T-helper 2 cell (primary cell): Measurements from ENCODE around the gene CELF5.
"Not testable (repeated sequence)": the region's sequence is repeated elsewhere in the genome, so short reads cannot be mapped to it uniquely, and the experiment has no call there.

ENCODE experiments used
- DNase-seq, 5 experiments: peaks; one replicate each; pipeline versions ENCODE4 v3.0.0 to v3.0.0-alpha.2; 2012 to 2022

CELF5 gene

DNA sequence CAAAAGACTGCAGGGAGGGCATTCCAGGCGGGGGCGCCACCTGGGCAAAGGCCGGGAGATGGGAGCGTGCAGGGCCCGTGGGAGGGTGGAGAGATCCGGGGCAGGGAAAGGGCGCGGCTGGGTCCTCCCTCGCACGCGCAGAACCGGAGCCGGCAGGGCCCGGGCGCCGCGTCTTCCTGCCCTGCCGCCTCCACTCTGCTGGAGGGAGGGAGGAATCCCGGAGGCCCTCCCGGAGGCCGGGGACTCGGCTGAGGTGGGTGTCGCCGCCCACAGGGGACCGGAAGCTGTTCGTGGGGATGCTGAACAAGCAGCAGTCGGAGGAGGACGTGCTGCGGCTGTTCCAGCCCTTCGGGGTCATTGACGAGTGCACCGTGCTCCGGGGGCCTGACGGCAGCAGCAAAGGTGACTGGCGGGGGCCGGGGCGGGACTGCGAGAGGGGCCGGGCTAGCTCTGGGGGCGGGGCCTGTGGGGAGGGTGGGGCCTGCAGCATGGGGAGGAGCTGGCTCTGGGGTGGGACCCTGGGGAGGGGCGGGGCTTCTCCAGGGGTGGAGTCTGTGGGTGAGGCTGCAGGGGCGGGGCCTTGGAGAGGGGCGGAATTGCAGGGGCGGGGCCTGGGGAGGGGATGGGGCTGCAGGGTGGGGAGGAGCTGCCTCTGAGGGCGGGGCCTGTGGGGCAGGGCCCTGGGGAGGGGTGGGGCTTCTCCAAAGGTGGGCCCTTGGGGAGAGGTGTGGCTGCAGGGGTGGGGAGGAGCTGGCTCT lies 51.3 kb downstream of the CELF5 start:
- peak; percentile 81 to 93 (median 91) for DNase-seq

DNA sequence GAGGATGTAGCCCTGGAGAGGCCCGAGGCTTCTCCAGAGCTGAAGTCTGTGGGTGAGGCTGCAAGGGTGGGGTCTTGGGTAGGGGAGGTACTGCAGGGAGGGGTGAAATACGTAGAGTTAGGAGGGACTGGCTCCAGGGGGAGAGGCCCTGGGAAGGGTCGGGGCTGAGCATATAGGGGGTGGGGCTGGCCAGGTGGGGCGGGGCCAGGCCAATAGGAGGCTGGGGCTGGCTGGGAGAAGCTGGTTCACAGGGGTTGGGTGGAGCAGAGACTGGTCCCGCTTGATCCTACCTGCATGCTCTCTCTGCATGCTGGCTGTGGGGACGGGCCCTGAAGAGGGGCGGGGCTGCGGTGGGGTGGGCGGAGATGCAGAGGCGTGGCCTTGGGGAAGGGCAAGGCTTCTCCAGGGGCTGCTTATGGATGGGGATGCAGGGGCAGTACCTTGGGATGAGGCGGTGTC lies 51.9 kb downstream of the CELF5 start:
- peak in 4 of 5 experiments; percentile 9 to 53 (median 34) for DNase-seq

DNA sequence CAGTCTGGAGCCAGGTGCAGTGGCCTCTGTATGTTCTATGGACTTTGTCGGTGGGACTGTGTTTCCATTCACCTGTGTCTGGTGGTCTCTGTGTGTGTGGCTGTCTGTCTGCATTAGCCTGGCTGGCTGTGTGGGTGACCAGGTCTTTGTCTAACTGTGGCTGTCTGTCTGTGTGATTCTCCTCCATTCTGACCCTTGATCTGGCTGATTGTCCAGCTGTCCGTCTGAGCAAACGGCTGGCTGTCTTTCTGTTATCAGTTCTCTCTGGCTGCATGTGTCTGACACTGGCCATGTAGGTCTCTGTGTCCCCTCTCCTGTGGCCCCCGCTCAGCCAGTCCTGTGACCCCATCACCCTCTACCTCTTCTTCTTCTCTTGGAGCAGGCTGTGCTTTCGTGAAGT lies 53.2 kb downstream of the CELF5 start:
- DNase-seq, result no peak

DNA sequence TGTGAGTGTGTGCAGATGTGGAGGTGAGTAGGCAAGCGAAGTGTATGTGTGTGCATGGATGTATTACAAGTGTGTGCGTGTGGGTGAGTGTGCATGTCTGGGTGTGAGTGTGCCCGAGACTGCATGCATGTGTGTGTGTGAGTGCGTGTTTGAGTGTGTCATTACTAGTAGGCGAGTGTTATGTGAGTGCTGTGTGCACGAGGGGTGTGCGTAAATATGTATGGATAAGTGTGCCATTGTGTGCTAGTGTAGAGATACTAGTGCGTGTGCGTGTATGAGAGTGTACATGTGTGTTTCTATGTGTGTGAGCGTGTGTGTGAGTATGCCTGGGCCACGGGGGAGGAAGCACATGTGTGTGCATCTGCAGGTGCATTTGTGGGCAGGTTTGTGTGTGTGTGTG lies 53.8 kb downstream of the CELF5 start:
- DNase-seq, result no peak

DNA sequence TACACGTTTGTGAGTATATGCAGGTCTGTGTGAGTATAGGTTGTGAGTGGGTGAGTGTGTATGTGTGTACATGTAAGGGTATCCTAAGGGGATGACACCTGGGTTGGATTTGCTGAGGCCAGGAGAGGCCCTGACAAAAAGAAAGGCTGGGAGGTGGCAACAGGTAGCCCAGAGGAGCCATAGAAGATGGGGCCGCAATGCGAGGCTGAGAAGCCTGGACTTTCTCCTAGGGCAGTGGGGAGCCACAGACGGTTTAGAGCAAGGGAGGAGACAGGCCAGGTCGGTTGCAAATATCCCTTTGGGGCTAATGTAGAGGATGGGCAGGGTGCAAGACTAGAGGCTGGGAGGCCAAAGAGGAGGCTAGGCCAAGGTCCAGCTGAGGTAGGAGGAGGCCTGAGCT lies 54.3 kb downstream of the CELF5 start:
- DNase-seq, result no peak

DNA sequence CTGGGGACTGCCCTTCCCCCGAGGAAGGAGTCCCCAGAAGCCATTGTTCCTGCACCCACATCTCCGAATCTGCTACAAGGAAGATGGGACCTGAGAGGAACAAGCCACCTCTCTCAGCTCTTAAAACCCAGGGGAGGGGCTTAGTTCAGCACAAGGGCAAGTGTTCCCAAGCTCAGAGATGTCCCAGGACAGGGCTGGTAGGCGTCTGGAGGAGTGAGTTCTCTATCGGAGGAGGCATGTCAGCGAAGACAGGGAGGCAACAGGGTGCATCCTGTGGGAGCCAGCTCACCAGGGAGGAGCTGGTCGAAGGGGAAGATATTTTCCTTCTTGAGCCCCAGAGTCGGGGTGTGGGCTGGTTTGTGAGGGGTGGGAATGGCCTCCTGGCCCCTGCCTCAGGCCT lies 54.8 kb downstream of the CELF5 start:
- no peak for DNase-seq

DNA sequence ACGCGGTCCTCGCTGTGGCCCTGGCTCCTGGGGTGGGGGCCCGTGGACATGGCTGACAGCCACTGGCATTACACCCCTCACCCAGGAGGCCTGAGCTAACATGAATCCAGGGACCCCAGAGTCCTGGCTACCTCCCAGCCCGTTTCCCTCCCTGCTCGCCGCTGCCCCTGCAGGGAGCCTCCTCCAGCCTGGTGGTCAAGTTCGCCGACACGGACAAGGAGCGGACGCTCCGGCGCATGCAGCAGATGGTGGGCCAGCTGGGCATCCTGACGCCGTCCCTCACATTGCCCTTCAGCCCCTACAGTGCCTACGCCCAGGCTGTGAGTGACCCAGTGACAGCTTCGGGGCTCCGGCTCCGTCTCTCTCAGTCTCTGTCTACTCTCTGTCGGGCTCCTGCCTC lies 56.6 kb downstream of the CELF5 start:
- DNase-seq, result no peak

DNA sequence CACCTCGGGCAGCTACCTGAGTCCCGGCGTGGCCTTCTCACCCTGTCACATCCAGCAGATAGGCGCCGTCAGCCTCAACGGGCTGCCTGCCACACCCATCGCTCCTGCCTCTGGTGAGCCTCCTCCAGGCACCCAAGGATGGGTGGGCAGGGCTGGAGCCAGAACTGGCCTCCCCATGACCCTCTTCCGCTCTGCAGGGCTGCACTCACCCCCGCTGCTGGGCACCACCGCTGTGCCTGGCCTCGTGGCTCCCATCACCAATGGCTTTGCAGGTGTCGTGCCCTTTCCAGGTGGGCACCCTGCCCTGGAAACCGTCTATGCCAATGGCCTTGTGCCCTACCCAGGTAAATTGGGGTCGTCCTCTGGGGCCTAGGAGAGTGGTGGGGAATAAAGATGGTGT lies 57.7 kb downstream of the CELF5 start:
- no peak for DNase-seq

DNA sequence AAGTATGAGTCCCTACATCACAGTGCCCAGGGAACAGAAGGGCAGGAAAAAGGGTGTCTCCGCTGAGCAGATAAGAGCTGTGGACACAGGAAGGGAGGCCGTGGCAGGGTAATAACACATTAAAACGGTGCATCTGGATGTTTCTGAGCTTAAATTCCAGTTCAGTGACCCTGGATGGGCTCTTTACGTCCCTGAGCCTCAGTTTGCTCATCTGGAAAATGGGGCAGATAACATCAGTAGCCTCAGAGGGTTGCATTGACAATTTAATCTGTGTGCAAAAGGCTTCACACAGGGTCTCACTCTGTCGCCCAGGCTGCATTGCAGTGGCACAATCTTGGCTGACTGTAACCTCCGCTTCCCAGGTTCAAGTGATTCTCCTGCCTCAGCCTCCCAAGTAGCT lies 58.1 kb downstream of the CELF5 start:
- DNase-seq, result no peak

DNA sequence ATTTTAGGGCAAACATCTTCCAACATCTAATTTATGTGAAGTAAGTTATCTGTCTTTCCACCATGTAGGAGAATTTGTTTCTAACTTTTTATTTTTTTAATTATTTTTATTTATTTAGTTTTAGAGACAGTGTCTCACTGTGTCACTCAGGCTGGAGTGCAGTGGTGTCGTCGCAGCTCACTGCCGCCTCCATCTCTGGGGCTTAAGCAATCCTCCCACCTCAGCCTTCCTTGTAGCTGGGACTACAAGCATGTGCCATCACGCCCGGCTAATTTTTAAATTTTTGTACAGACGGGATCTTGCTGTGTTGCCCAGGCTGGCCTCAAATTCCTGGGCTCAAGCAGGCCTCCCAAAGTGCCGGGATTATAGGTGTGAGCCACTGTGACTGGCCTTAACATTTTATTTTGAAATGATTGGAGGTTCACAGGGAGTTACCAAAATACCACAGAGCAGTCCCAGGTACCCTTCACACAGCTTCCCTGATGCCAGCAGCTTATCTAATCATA lies 58.8 kb downstream of the CELF5 start:
- DNase-seq, result no peak

DNA sequence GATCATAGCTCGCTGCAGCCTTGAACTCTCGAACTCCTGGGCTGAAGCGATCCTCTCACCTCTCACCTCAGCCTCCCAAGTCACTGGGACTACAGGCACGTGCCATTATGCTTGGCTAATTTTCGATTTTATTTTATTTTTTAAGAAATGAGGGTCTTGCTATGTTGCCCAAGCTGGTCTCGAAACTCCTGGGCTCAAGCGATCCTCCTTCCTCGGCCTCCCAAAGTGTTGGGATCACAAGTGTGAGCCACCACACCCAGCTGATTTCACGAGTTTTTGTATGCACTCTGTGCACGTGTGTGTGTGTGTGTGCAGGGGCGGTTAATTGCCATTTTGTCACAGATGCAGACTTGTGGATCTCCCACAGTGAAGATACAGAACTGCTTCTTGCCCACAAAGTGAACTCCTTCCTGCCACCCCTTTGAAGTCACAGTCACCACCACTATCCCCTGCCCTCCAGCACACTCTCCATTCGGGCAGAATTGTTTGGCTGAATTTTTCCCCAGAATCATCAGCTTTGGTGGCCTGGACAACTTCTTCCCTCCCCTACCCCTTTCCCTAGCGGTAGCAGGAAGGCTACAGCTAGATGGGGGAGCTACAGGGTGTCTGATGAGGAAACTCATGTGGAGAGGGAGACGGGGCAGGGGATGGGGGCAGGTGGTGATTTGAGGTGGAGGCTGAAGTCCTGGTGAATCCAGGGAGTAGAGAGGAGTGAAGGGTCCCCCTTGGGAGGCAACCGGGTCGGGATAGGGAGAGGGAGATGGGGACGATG lies 59.6 kb downstream of the CELF5 start:
- no peak for DNase-seq

DNA sequence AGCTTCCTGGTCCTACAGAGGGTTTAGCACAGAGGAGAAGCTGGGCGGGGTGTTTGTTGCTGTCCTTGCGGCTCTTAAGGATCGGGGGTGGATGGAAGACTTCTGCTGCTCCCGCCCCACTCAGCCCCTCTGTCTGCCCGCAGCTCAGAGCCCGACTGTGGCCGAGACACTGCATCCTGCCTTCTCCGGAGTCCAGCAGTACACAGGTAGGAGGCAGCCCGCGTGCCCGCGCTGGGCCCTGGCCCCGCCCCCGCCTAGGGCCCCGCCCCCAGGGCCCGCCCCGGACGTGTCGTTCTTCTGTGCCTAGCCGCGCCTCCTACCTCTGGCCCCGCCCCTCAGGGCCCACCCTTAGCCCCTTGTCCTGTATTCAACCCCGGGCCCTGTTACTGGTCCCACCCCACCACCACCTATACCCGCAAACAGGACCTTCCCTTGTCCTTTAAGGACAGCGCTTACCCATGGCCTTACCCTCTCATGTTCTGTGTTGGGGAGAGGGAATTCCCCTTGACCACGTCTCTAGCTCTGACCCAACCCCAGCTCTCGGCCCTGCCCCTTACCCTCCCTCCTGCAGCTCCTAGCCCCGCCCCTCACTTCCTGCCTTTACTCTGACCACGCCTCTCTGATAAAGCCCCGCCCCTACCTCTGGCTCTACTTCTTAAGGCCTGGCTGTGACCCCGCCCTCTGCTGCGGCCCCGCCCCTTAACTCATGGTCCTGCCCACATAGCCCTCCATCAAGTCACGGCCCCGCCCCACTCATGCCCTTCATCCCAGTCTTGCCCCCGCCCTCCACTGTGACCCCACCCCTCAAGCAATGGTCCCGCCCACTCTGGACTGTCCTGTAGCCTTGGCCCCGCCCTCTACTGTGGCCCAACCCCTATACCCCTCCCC lies 60.5 kb downstream of the CELF5 start:
- peak; percentile 36 to 65 (median 54) for DNase-seq

DNA sequence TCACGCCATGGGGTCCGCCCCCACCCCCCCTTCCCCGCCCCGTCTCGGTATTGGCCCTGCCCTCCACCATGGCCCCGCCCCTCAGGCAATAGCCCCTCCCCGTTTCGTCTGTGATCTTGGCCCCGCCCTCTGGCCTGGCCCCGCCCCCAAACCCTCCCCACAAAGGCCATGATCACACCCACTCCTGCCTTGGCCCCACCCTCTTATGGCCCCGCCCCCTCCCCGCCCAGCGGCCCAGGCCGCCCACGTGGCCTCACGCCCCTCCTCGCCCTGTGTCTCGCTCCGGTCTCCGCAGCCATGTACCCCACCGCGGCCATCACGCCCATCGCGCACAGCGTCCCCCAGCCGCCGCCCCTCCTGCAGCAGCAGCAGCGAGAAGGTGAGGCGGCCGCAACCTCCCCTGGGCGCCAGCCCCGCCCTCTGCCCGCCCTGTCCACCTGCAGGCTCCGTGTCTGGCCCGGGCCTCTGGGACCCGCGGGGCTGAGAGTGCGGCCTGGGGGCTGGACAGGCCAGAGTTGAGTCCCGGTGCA lies 61.3 kb downstream of the CELF5 start:
- DNase-seq, result peak; percentile 16 to 64 (median 31)

DNA sequence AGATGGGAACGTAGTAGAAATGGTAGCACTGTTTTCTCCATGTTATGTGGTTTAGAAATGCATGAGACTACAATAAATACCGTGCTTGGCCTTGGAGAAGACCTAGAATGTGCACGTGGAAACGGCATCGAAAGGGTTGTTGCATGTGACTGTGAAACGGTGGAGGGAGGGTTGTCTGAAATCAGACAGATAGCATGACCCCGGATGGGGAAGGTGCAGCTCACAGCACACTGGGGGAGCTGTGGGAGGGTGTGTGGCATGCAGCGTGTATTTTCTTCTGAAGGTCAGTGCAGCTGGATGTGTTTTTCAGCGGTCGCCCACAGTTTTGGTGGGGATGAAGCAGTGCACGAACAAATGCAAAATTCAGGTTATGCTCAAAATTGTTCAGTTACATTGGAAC lies 63.4 kb downstream of the CELF5 start:
- DNase-seq, result no peak

DNA sequence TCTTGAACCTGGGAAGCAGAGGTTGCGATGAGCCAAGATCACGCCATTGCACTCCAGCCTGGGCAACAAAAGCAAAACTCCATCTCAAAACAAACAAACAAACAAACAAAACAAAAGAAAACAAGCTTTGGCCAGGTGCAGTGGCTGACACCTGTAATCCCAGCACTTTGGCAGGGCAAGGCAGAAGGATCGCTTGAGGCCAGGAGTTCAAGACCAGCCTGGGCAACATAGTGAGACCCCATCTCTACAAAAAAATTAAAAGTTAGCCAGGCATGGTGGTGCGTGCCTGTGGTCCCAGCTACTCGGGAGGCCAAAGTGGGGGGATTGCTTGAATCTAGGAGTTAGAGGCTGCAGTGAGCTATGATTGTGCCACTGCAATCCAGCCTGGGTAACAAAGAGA lies 64.0 kb downstream of the CELF5 start:
- not testable (repeated sequence) for DNase-seq

DNA sequence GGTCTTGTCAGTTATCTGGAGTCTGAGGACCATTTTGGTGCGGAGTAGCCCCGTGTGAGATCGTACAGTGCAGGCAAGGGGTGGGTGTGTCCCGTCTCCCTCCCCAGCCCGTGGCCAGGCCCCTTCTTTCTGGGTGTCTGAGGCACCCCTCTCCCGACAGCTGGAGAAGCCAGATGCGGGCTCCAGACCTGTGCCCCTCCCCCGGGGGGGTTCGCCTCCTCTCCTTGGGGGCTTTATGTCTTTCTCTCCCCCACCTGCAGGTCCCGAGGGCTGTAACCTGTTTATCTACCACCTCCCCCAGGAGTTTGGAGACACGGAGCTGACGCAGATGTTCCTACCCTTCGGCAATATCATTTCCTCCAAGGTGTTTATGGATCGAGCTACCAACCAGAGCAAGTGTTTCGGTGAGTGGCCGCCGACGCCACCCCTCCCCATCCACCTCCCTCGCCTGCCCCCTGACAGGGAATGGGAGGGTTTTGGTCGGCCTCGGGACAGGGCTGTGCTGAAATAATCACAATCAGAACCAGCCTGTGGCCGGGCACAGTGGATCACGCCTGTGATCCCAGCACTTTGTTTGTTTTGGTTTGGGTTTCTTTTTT lies 65.6 kb downstream of the CELF5 start:
- DNase-seq, result no peak

DNA sequence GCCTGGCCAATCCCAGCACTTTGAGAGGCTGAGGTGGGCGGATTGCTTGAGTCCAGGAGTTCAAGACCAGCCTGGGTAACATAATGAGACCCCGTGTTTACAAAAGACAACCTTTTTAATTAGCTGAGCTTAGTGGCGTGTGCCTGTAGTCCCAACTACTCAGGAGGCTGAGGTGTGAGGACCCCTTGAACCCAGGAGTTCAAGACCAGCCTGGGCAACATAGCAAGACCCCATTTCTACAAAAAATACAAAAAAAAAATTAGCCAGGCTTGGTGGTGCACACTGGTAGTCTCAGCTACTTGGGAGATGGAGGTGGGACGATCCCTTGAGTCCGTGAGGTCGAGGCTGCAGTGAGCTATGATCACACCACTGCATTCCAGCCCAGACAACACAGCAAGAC lies 66.4 kb downstream of the CELF5 start:
- not testable (repeated sequence) for DNase-seq

DNA sequence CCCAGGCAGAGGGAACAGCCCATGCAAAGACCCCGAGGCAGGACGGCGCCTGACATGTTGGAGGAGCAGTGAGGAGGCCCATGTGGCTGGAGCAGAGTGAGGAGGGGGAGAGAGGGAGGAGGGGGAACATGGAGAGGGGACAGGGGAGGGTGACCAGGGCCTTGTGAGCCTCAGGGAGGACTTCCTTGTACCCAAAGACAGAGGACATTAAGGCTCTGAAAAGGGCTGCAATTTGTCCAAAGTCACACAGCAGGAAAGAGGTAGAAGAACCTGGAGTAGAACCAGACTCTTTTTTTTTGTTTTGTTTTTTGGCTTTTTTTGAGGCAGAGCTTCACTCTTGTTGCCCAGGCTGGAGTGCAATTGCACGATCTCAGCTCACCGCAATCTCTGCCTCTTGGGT lies 67.2 kb downstream of the CELF5 start:
- DNase-seq, result no peak

DNA sequence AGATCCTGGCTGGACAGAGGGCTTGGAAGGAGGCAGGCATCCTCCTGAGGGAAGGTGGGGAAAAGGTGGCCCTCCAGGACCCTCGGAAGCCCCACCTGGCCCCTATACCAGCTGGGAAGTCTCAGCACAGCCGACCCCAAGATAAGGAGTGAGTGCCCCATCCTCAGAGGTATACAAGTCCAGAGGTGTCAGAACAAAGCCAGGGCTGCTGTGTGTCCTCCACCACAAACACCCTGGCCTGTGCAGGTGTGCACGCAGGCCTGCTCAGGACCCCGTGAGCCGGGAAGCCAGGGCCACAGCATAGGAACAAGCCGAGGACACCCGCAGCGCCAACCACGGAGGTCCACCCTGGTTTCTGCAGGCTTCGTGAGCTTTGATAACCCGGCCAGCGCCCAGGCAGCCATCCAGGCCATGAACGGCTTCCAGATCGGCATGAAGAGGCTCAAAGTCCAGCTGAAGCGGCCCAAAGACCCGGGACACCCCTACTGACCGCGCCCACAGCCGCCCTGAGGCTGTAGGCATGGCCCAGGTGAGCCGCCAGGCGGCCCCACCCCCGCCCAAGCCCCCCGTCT lies 68.6 kb downstream of the CELF5 start:
- DNase-seq, result no peak

DNA sequence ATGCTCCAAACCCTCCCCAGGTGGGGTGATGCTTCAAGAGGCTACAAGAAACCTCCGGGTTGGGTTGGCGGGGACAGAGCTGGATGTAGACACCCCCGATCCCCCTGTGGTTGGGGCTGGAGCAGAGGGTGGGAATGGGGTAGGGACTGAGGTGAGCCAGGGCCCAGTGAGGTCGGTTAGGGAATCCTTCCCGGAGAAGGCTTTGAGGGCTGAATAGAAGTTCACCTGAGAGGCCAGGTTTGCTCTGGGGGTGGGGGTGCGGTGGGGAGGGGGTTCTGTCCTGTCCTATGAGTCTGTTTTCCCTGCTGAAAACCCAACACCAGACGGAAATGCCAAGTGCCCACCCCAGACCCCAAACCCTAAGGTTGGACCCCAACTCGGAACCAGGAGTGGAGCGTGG lies 69.1 kb downstream of the CELF5 start:
- DNase-seq, result no peak

DNA sequence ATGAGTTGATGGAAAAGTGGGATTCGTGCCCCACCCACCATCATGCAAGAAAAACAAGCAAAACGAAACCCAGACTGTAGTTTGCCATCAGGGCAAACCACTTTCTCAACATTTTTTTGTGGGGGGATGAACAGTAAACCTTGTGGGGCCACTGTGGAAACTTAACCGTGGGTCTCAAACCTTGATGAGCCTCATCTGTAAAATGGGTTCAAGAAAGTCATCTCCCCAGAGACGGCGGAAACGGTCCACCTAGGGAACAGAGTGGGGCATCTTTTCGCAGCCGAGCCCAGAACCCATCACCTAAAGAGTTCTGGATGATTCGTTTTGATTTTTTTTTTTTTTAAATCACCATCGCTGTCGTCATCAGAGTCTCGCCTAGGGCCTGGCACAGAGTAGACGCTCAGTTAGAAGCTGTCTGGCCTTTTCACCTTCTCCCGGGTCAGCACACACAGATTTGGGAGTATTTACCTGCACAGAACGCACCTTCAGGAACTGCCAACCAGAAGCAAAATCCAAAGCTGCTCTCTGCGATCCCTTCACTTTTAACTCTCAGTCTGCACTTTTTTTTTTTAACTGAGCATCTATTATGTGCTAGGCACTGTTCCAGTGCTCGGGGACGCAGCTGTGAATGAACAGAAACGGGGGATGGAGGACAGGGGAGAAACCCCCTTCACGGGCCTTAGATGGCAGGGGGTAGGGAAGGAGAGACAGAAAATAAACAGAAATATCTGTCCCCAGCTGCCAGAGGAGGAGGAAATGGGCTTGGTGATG lies 69.8 kb downstream of the CELF5 start:
- no peak for DNase-seq
